Measurements from ENCODE around the gene ADAM12. TPM values are rescaled to one million over a fixed set of nuclear protein-coding genes. Genes with fewer than 3 reads are reported as not detected.
"Not testable (repeated sequence)": the region's sequence is repeated elsewhere in the genome, so short reads cannot be mapped to it uniquely, and the experiment has no call there.

The ADAM12 gene
- total RNA-seq, 1 experiment from 2014 or later, result not detected

- Histone ChIP-seq H3K79me2 (ENCODE audit: low read length) (no peaks in the 10 kb centered on the region), H4K20me1 (ENCODE audit: insufficient read depth, low read depth, low read length) (no peaks in the 10 kb centered on the region), H3K4me3 (ENCODE audit: low read length) (no peak overlapping the region), H3K4me1 (ENCODE audit: low read length) (no peaks in the 10 kb centered on the region), H2AFZ (ENCODE audit: low read length) (no peak overlapping the region), H3K9ac (ENCODE audit: low read length) (no peak overlapping the region), H3K4me2 (ENCODE audit: low read depth, low read length, poor library complexity, severe bottlenecking) (no peak overlapping the region), H3K9me2 (replicated peaks; ENCODE audit: insufficient read depth, low read length) (no peaks in the 10 kb centered on the region), H3K9me3 (ENCODE audit: low read length) (no peaks in the 10 kb centered on the region), H3K27me3 (ENCODE audit: low read length) (no peaks in the 10 kb centered on the region), H3K36me3 (ENCODE audit: insufficient read depth, low read length) (no peaks in the 10 kb centered on the region), H3K27ac (ENCODE audit: low read length) (no peak overlapping the region)
- no peak for DNase-seq
Measured at GRCh38 chr10:126387041-126387921, 996 bp downstream of the ADAM12 start.

GRCh38 chr10:126384269-126384873 is 3.9 kb downstream of the ADAM12 start:
- no peak for DNase-seq
- H3K36me3 ChIP-seq (ENCODE audit: insufficient read depth, low read length), result no peaks in the 10 kb centered on the region

DNA sequence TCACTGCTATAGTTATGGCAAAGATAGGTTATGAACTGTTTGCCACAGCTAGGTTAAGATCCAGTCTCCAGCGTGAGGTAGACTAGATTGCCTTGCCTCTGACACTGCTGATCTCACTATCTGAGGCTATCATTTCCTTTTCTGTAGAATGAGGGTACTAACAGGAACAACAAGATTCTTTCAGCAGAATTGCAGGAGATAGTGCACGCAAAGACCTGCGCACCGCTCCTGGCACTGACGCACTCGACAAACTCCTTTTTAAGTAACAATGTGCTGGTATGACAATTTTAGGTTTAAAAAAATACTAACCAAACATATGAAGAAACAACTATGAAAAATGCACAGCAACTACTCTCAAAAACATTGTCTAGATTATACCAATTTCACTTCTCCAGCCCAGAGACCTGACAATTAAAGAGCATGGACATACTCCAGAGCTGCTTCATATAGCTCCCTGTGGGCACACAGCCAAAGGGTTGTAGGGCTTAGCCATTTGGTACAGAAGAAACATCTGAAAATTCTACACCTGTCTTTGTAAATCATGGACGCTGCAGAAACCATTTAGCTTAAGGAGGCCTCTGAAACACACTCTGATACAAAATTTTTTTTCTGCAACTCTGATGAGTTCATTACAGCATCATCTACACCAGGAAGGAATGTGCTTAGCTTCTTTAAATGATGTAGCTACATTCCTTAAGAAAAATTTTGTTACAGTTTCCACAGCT is 7.8 kb downstream of the ADAM12 start:
- no peak overlapping the region for H2AFZ ChIP-seq (ENCODE audit: low read length)
- H3K36me3 ChIP-seq (ENCODE audit: insufficient read depth, low read length), result no peaks in the 10 kb centered on the region
- no peaks in the 10 kb centered on the region for H4K20me1 ChIP-seq (ENCODE audit: insufficient read depth, low read depth, low read length)
- no peak overlapping the region for H3K9ac ChIP-seq (ENCODE audit: low read length)
- no peaks in the 10 kb centered on the region for H3K9me3 ChIP-seq (ENCODE audit: low read length)
- no peak for DNase-seq
- H3K4me3 ChIP-seq (ENCODE audit: low read length), result no peak overlapping the region
- H3K27me3 ChIP-seq (ENCODE audit: low read length), result no peaks in the 10 kb centered on the region
- no peak overlapping the region for H3K4me2 ChIP-seq (ENCODE audit: low read depth, low read length, poor library complexity, severe bottlenecking)
- no peaks in the 10 kb centered on the region for H3K79me2 ChIP-seq (ENCODE audit: low read length)
- no peaks in the 10 kb centered on the region for H3K4me1 ChIP-seq (ENCODE audit: low read length)
- no peak overlapping the region for H3K27ac ChIP-seq (ENCODE audit: low read length)
- no peaks in the 10 kb centered on the region for H3K9me2 ChIP-seq (replicated peaks; ENCODE audit: insufficient read depth, low read length)

More at GRCh38 chr10:126384269-126384873, 3.9 kb downstream of the ADAM12 start:
- Histone ChIP-seq H3K4me2 (ENCODE audit: low read depth, low read length, poor library complexity, severe bottlenecking) (no peak overlapping the region), H3K27me3 (ENCODE audit: low read length) (no peaks in the 10 kb centered on the region), H3K9ac (ENCODE audit: low read length) (no peak overlapping the region), H3K4me3 (ENCODE audit: low read length) (no peak overlapping the region), H3K27ac (ENCODE audit: low read length) (no peak overlapping the region), H3K79me2 (ENCODE audit: low read length) (no peaks in the 10 kb centered on the region), H3K4me1 (ENCODE audit: low read length) (no peaks in the 10 kb centered on the region), H3K9me3 (ENCODE audit: low read length) (no peaks in the 10 kb centered on the region), H4K20me1 (ENCODE audit: insufficient read depth, low read depth, low read length) (no peaks in the 10 kb centered on the region), H2AFZ (ENCODE audit: low read length) (no peak overlapping the region), H3K9me2 (replicated peaks; ENCODE audit: insufficient read depth, low read length) (no peaks in the 10 kb centered on the region)

DNA sequence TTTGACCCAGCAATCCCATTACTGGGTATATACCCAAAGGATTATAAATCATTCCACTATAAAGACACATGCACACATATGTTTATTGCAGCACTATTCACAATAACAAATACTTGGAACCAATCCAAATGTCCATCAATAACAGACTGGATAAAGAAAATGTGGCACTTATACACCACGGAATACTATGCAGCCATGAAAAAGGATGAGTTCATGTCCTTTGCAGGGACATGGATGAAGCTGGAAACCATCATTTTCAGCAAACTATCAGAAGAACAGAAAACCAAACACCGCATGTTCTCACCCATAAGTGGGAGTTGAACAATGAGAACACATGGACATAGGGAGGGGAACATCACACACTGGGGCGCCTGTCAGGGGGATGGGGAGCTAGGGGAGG is 9.1 kb downstream of the ADAM12 start:
- not testable (repeated sequence) for H3K27ac ChIP-seq (ENCODE audit: low read length); H3K36me3 ChIP-seq (ENCODE audit: insufficient read depth, low read length); DNase-seq; H3K9me3 ChIP-seq (ENCODE audit: low read length); H3K4me3 ChIP-seq (ENCODE audit: low read length); H4K20me1 ChIP-seq (ENCODE audit: insufficient read depth, low read depth, low read length); H3K4me2 ChIP-seq (ENCODE audit: low read depth, low read length, poor library complexity, severe bottlenecking); H3K27me3 ChIP-seq (ENCODE audit: low read length); H3K4me1 ChIP-seq (ENCODE audit: low read length); H3K9ac ChIP-seq (ENCODE audit: low read length); H2AFZ ChIP-seq (ENCODE audit: low read length); H3K79me2 ChIP-seq (ENCODE audit: low read length); H3K9me2 ChIP-seq (replicated peaks; ENCODE audit: insufficient read depth, low read length)

- H3K4me1 ChIP-seq (ENCODE audit: low read length), result no peaks in the 10 kb centered on the region
- no peaks in the 10 kb centered on the region for H4K20me1 ChIP-seq (ENCODE audit: insufficient read depth, low read depth, low read length)
- H2AFZ ChIP-seq (ENCODE audit: low read length), result no peak overlapping the region
- H3K36me3 ChIP-seq (ENCODE audit: insufficient read depth, low read length), result no peaks in the 10 kb centered on the region
- no peaks in the 10 kb centered on the region for H3K9me2 ChIP-seq (replicated peaks; ENCODE audit: insufficient read depth, low read length)
- H3K9me3 ChIP-seq (ENCODE audit: low read length), result no peaks in the 10 kb centered on the region
- no peak overlapping the region for H3K27ac ChIP-seq (ENCODE audit: low read length)
- no peaks in the 10 kb centered on the region for H3K79me2 ChIP-seq (ENCODE audit: low read length)
- no peak overlapping the region for H3K9ac ChIP-seq (ENCODE audit: low read length)
- no peak overlapping the region for H3K4me3 ChIP-seq (ENCODE audit: low read length)
- H3K4me2 ChIP-seq (ENCODE audit: low read depth, low read length, poor library complexity, severe bottlenecking), result no peak overlapping the region
- DNase-seq, result no peak
- H3K27me3 ChIP-seq (ENCODE audit: low read length), result no peaks in the 10 kb centered on the region
Measured at GRCh38 chr10:126376956-126377355, 11.3 kb downstream of the ADAM12 start.

- Histone ChIP-seq H3K4me2 (ENCODE audit: low read depth, low read length, poor library complexity, severe bottlenecking) (no peak overlapping the region), H4K20me1 (ENCODE audit: insufficient read depth, low read depth, low read length) (no peaks in the 10 kb centered on the region)
Measured at GRCh38 chr10:126375926-126376554, 12.2 kb downstream of the ADAM12 start.

GRCh38 chr10:126375299-126375698 is 13.0 kb downstream of the ADAM12 start:
- Histone ChIP-seq H3K27me3 (ENCODE audit: low read length) (no peaks in the 10 kb centered on the region), H3K9ac (ENCODE audit: low read length) (no peak overlapping the region), H3K36me3 (ENCODE audit: insufficient read depth, low read length) (no peaks in the 10 kb centered on the region), H3K4me3 (ENCODE audit: low read length) (no peak overlapping the region), H3K9me3 (ENCODE audit: low read length) (no peaks in the 10 kb centered on the region), H2AFZ (ENCODE audit: low read length) (no peak overlapping the region), H4K20me1 (ENCODE audit: insufficient read depth, low read depth, low read length) (no peaks in the 10 kb centered on the region), H3K4me2 (ENCODE audit: low read depth, low read length, poor library complexity, severe bottlenecking) (no peak overlapping the region), H3K4me1 (ENCODE audit: low read length) (no peaks in the 10 kb centered on the region), H3K9me2 (replicated peaks; ENCODE audit: insufficient read depth, low read length) (no peaks in the 10 kb centered on the region), H3K27ac (ENCODE audit: low read length) (no peak overlapping the region), H3K79me2 (ENCODE audit: low read length) (no peaks in the 10 kb centered on the region)
- no peak for DNase-seq

More at GRCh38 chr10:126375926-126376554, 12.2 kb downstream of the ADAM12 start:
- Histone ChIP-seq H3K9me3 (ENCODE audit: low read length) (no peaks in the 10 kb centered on the region), H2AFZ (ENCODE audit: low read length) (no peak overlapping the region), H3K27me3 (ENCODE audit: low read length) (no peaks in the 10 kb centered on the region), H3K4me3 (ENCODE audit: low read length) (no peak overlapping the region), H3K79me2 (ENCODE audit: low read length) (no peaks in the 10 kb centered on the region), H3K9ac (ENCODE audit: low read length) (no peak overlapping the region), H3K36me3 (ENCODE audit: insufficient read depth, low read length) (no peaks in the 10 kb centered on the region), H3K27ac (ENCODE audit: low read length) (no peak overlapping the region), H3K4me1 (ENCODE audit: low read length) (no peaks in the 10 kb centered on the region), H3K9me2 (replicated peaks; ENCODE audit: insufficient read depth, low read length) (no peaks in the 10 kb centered on the region)
- DNase-seq, result no peak

DNA sequence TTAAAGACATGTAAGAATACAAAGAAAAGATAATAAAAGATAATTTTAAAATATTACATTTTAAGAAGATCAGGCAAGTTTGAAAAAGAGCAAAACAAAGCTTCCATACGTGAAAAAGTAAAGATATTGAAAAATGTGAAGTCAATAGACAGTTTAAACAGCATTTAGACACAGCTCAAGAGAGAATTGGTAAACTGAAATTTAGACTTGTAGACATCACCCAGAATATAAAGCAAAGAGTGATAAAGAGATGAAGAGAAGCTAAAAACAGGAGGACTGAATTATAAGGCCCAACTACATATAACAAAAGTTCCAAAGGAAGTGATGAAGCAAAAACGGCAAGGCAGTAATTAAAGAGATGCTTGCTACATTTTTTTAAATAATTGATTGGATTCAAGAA is 13.8 kb downstream of the ADAM12 start:
- Histone ChIP-seq H4K20me1 (ENCODE audit: insufficient read depth, low read depth, low read length) (no peaks in the 10 kb centered on the region), H3K4me2 (ENCODE audit: low read depth, low read length, poor library complexity, severe bottlenecking) (no peak overlapping the region), H3K9me2 (replicated peaks; ENCODE audit: insufficient read depth, low read length) (no peaks in the 10 kb centered on the region), H3K9ac (ENCODE audit: low read length) (no peak overlapping the region), H3K4me3 (ENCODE audit: low read length) (no peak overlapping the region), H3K9me3 (ENCODE audit: low read length) (no peaks in the 10 kb centered on the region), H3K36me3 (ENCODE audit: insufficient read depth, low read length) (no peaks in the 10 kb centered on the region), H3K79me2 (ENCODE audit: low read length) (no peaks in the 10 kb centered on the region), H2AFZ (ENCODE audit: low read length) (no peak overlapping the region), H3K4me1 (ENCODE audit: low read length) (no peaks in the 10 kb centered on the region), H3K27ac (ENCODE audit: low read length) (no peak overlapping the region), H3K27me3 (ENCODE audit: low read length) (no peaks in the 10 kb centered on the region)
- DNase-seq, result no peak
